ENCODE results near the gene COL24A1.

The COL24A1 gene

GRCh38 chr1:86156566-86157455 lies at the start of gene COL24A1:
TSS of gene COL24A1 (minus strand) at chr1:86156772. CDS start at chr1:86156396, 376 bp downstream.
- DNase-seq (ENCODE audit: low read depth in 2 of 2): no peak

DNA sequence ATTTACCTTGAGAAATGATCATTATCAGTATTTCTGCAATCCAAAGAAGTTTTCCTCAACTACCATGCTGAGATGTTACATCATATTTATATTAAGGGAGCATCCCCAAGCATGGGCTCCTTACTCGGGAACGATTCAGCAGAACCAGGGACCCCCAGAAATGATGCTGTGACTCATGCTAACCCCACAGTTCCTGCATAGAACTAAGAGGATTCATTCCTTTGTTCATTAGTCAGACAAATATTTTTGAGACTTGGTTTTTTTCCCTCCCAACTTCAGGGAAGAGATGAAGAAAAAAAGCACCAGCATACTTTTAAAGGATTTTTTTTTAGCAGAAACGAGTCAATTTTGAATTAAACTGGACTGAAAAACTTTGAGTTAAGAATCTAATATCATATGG lies 49.2 kb upstream of the COL24A1 start:
- DNase-seq (ENCODE audit: low read depth in 2 of 2): no peak

- DNase-seq (ENCODE audit: low read depth in 2 of 2): no peak
Observed at GRCh38 chr1:86202552-86203340, 46.2 kb upstream of the COL24A1 start.

- DNase-seq (ENCODE audit: low read depth in 2 of 2): no peak
Observed at GRCh38 chr1:86201311-86201710, 44.7 kb upstream of the COL24A1 start.

- DNase-seq (ENCODE audit: low read depth in 2 of 2): no peak
Observed at GRCh38 chr1:86200901-86201300, 44.3 kb upstream of the COL24A1 start.

DNA sequence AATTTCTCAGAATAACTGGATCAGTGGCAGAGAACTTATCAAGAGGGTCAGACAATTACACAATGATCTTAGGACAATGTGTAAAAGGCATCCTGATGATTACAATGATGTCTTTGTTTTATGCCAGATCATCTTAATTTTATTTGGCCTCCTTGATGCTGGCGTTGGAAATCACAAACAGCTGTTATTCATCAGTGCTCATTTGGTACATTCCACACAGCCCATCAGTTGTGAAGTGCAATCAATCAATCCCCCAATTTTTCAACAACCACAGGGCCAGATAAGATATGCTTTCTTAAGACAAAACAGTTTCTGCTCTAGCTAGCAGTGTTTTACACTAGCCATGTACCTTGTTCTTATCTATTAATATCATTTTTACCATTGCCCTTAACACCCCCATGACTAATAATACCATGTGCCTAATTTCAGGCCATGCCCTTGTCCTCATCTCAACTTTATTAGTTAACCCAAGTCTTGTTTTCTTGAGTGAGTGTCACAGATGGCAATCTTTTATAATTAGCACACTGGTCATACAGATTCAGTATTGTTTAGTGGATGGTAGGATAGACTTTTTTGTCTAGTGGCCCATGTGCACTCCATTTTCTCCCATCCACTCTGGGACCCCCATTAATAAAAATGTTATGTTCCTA lies 40.8 kb upstream of the COL24A1 start:
- DNase-seq (ENCODE audit: low read depth in 2 of 2): no peak

GRCh38 chr1:86195281-86195680 lies 38.7 kb upstream of the COL24A1 start:
- no peak for DNase-seq (ENCODE audit: low read depth in 2 of 2)

GRCh38 chr1:86194491-86195034 lies 38.0 kb upstream of the COL24A1 start:
- DNase-seq (ENCODE audit: low read depth in 2 of 2): no peak

- no peak for DNase-seq (ENCODE audit: low read depth in 2 of 2)
Observed at GRCh38 chr1:86192417-86192816, 35.8 kb upstream of the COL24A1 start.

- DNase-seq (ENCODE audit: low read depth in 2 of 2): no peak
Observed at GRCh38 chr1:86191958-86192357, 35.4 kb upstream of the COL24A1 start.

- DNase-seq (ENCODE audit: low read depth in 2 of 2): no peak
Observed at GRCh38 chr1:86190873-86191272, 34.3 kb upstream of the COL24A1 start.

DNA sequence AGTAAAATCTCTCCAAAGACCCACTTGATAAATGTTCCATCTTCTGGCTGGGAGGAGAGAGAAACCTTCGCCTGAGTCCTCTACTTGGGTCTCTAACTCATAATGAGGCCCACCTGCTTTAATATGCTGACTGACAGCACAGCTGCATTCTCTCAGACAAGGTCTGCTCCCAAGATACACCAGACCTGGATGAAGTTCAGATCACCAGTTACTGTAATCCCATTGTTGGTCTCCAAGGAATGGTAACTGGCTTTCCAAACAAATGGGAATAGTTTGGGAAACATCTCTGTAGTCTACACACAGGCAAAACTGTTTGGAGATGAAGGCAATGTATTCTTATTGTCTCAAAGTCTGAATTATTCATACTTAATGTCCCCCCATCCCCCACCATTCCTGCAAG lies 27.9 kb upstream of the COL24A1 start:
- DNase-seq (ENCODE audit: low read depth in 2 of 2): no peak

GRCh38 chr1:86183810-86184209 lies 27.2 kb upstream of the COL24A1 start:
- no peak for DNase-seq (ENCODE audit: low read depth in 2 of 2)

- no peak for DNase-seq (ENCODE audit: low read depth in 2 of 2)
Observed at GRCh38 chr1:86176226-86176625, 19.7 kb upstream of the COL24A1 start.

DNA sequence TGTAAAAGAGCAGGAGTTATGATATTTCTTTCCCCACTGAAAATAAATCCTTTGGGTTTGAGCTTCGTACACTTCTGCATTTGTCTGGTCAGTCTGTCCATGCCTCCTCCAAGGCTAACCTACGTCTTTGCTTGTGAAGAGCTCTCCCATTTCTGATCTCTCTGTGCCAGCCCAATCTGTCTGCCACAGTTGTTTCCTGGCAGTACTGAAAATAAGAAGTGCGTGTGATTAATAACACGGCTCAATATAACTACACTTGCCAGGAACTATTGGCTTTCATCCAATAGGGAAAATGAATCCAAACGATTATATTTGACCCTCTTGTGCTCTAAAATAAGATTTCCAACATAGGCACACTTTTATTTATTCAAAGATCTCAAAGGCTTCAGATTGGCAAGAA lies 19.2 kb upstream of the COL24A1 start:
- no peak for DNase-seq (ENCODE audit: low read depth in 2 of 2)

DNA sequence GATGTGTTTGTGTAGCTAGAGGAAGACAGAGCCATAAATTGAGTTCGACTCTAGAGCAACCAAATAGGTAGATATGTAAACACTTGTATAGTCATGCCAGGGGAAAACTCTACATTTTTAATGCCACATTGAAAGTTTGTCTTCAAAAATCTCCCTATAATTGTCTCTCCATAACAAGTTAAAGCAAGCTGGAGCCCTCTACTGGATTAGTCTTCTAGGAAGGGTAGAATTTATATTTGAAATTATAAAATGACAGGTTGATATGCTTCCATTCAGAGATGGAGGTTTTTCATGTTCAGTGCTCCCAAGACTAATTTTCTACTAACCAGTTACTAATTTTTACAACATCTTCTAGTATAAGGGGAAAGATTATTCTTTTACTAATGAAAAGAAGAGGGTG lies 13.1 kb upstream of the COL24A1 start:
- DNase-seq (ENCODE audit: low read depth in 2 of 2): no peak

- no peak for DNase-seq (ENCODE audit: low read depth in 2 of 2)
Observed at GRCh38 chr1:86159800-86160199, 3.2 kb upstream of the COL24A1 start.

- no peak for DNase-seq (ENCODE audit: low read depth in 2 of 2)
Observed at GRCh38 chr1:86155807-86156565, 586 bp downstream of the COL24A1 start.

GRCh38 chr1:86155051-86155806 lies 1.3 kb downstream of the COL24A1 start:
- DNase-seq (ENCODE audit: low read depth in 2 of 2): no peak

DNA sequence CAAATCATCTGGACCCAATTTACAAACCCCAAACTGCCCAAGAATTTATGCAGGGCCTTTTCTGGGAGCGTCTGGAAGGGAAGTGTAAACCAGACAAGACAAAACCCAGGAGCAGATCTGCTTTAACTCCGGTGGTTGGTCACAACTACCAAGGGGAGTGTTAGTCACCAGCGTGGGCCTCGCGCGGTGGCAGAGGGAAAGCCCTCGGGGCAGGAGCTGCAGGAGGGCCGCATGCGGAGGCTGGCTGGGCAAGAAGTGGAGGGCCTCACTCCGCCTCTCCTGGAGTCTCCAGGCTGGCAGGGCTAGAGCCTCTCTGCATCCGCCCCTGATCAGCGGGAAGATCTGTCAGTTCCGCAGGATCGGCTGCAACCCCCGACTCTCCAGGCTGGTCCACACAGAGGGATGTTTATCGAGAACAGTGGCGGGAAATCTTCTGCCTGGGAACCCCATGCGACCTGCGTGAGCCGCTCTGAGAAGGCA lies 2.0 kb downstream of the COL24A1 start:
- DNase-seq (ENCODE audit: low read depth in 2 of 2): no peak

Measured in stimulated activated CD8-positive, alpha-beta memory T cell treated with anti-CD3 and anti-CD28 coated beads, Interleukin-15, amount 100 ng/mL, for 48 hours (primary cell).